IPS-11a (cell line): ENCODE results near the gene ZNF76.

Source experiments
- H3K4me3 ChIP-seq: one replicate; pipeline ENCODE4 v1.5.1; 2013; ENCODE audit warnings: low read depth, low read length, control low read depth

The ZNF76 gene

GRCh38 chr6:35259194-35259947 lies at the start of gene ZNF76:
TSS of gene ZNF76 (plus strand) at chr6:35259735. CDS start at chr6:35281152, 21,417 bp downstream.
- H3K4me3 ChIP-seq: peak within 1 kb of the TSS; percentile 58

GRCh38 chr6:35213298-35213791 lies 46.2 kb upstream of the ZNF76 start:
- H3K4me3 ChIP-seq: peak overlapping the region; percentile 65

- H3K4me3 ChIP-seq: peak within 1 kb of the TSS; percentile 65
Measured at GRCh38 chr6:35213824-35214756, 45.4 kb upstream of the ZNF76 start, which contains the start of gene SCUBE3. TSS of gene SCUBE3 (plus strand) at chr6:35213956. CDS start at chr6:35214419, 463 bp downstream.

DNA sequence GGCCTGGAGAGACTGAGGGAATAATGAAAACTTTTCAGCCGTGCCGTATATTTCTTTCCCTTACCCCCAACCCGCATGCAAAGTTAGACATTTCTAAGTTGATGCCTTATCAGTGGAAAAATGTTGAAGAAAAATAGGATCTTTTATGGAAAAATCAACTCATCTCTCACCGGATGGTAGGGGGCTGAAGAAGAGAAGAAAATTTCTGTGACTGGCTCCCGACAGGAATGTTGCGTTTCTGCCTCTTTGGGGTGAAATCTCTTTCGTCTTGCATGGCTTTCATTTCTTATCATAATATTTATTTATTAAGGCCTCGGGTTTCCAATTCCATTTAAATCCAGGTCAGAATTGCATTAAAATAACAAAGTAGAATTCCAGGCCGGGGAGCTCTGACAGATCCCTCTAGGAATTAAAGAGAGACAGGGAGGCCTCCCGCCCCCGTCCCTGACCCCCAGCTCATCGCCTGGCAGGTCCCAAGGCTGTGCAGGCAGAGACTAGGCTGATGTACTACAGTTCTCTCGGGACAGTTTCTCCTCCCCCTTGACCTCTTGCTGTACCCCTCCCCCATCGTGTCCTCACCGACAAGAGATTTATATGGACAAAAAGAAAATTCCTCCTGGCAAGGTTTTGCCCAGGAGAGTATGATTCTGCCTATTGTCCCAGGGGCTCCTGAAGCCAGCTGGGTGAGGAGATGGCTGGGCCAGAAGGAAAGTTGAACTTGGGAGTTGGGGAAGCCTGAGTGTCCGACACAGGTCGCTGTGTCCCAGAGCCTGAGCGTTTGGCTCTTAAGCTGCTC lies 44.5 kb upstream of the ZNF76 start:
- peak overlapping the region; percentile 65 for H3K4me3 ChIP-seq

GRCh38 chr6:35215665-35216411 lies 43.7 kb upstream of the ZNF76 start:
- H3K4me3 ChIP-seq: no peak overlapping the region

- no peak overlapping the region for H3K4me3 ChIP-seq
Measured at GRCh38 chr6:35216412-35216732, 43.2 kb upstream of the ZNF76 start.

DNA sequence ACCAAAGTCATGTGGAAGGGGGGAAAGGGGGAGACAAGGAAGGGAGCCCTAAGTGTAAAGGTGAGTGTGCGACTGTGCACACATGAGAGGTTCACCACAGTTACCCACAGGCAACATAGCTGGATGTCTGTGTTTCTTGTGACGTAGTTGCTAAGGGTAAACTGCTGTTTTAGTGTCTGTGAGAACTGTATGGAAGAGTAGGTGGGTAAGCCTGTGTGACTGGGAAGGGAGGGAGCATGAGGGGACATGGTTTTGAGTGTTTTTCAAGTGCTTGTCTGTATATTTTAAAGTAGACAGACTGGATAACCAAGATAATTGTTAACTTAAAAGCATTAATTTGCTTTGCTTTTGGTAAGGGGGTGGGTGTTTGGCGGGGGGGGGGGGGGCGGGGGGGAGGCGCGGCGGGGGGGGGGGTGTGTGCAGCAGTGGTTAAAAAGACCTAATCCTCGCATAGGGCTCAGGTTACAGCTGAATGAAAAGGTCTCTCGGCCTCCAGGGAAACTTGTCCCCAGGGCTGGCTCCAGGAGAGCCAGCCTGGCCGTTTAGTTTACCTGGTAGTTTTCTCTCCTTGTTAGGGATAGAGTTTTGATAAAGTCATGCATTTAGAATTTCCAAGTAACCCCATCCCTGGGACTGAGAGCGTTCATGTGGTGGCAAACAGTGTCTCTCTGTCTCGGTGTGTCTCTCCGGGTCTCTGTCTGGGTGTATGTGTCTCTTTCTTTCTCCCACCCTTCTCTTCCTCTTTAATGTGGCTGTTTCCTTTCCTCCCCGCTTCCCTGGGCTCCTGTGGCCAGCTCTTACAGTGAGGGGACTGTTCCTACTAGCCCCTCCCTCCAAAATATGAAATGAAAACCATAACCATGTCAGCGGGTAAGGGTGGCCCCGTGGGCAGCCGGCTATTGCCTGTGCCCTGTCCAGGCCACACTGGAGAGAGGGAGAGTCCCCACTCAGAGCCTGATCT lies 42.4 kb upstream of the ZNF76 start:
- H3K4me3 ChIP-seq: no peak overlapping the region

DNA sequence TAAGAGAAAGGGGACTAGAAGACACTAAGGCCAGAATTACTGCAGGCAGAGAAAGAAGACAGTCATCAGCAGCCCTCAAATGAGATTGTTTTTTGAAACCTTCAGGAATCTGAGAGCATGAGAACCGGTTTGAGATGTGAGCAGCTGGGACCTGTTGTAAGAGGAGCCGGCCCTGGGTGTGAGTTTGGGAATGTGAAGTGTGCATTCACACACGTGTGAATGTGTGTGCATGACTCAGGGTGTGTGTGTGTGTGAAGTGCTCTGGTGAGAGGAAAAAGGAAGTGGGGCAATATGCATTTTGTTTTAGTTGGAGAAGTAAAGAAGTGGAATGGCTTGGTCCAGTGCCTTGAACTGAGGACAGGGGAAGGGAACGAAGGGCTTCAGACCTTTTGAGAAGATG lies 41.5 kb upstream of the ZNF76 start:
- no peak overlapping the region for H3K4me3 ChIP-seq

GRCh38 chr6:35218456-35218855 lies 41.1 kb upstream of the ZNF76 start:
- H3K4me3 ChIP-seq: no peak overlapping the region

DNA sequence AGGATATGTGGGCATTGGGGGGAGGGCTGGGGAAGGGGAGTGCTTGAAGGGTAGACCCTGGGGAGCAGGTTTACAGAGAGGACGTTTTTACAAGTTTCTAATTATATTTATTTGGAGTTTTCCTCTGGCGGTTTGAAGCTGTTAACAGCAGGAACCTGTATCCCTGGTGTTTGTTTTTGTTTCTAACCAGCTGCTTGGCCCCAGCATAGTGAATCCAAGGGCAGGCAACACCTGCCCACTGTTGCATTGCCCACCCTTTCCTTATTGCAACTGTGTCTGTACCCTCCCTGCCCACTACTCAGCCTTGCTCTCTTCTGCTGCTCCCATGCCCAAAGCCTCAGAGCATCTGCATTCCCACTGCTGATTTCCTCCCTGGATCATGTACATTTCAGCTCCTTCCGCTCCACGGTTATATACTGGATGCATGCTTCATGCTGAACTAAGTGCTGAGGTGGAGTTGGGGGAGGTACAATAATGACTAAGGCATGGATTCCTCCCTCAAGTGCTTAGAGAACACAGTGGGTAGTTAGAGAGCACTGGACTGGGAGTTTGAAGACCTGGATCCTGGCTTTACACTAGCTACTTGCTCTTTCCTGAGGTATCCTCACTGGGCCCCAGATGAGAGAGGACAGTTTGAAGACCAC lies 39.7 kb upstream of the ZNF76 start:
- H3K4me3 ChIP-seq: no peak overlapping the region

GRCh38 chr6:35220711-35221110 lies 38.8 kb upstream of the ZNF76 start:
- H3K4me3 ChIP-seq: no peak overlapping the region

- H3K4me3 ChIP-seq: no peak overlapping the region
Measured at GRCh38 chr6:35223396-35223795, 36.1 kb upstream of the ZNF76 start.

- H3K4me3 ChIP-seq: no peak overlapping the region
Measured at GRCh38 chr6:35224720-35225119, 34.8 kb upstream of the ZNF76 start.

DNA sequence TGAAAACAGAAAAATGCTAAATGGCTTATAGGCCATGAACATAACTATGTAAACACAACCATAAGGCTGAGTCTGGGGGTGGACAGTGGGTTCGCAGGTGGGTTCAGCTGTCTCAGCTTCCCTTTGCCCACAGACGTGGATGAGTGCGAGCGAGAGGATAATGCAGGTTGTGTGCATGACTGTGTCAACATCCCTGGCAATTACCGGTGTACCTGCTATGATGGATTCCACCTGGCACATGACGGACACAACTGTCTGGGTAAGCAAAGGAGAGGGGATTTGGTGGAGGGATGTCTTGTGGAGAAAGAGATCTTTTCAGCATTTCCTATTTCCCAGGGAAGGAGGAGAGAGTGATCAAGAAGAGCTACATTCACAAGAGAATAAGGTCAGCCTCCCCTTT lies 31.1 kb upstream of the ZNF76 start:
- no peak overlapping the region for H3K4me3 ChIP-seq

DNA sequence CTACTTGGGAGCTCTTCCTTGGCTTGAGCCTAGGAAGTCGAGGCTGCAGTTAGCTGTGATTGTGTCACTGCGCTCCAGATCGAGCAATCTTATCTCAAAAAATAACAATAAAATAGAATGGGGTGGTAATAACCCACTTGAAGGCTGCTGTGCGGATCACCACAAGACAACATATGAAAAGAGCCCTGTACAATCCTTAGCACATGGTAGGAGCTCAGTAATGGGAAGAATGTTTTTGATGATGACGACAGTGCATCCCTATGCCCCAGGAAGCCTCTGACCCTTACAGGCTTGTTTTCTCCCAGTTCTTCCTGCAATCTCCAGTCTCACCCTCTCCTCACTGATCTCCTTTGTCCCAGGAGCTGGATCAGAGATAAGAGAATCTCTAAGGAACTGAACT lies 30.2 kb upstream of the ZNF76 start:
- H3K4me3 ChIP-seq: no peak overlapping the region

DNA sequence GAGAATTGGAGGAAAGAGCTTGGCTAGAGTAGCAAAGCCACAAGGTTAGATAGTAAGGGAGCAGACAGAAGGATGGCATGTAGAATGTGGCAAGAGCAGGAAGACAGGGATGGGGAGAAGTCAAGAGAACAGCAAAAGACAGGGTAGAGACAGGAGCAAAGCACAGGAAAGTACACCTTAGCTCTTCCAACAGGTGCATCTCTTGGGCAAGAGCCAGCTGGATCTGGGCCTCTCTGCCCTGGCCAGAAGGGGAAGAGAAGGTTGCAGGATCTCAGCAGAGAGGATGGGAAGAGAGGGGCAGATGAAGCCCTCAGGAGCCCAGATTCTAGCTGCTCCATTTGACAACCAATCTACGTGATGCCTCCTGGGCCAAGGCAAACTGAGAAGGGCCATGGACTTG lies 29.0 kb upstream of the ZNF76 start:
- H3K4me3 ChIP-seq: no peak overlapping the region

DNA sequence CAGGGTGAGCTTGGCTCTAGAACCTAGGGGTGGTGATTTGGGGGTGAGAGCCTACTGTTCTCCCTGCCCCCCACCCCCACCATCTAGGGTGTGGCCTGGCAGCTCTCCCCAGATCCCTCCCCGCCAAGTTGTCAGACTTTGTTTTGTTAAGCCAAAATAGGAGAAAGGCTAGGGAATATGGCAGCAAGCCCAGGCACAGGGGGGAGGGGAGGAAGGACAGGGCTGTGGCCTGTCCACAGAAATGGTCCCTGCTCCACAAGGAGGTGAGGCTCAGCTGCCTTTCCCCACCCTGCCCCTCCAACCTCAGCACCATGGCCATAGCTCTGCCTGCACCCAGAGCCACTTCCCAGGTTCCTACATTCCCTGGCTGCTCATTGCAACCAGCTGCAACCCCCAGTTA lies 28.6 kb upstream of the ZNF76 start:
- H3K4me3 ChIP-seq: no peak overlapping the region

- no peak overlapping the region for H3K4me3 ChIP-seq
Measured at GRCh38 chr6:35231563-35231962, 28.0 kb upstream of the ZNF76 start.

DNA sequence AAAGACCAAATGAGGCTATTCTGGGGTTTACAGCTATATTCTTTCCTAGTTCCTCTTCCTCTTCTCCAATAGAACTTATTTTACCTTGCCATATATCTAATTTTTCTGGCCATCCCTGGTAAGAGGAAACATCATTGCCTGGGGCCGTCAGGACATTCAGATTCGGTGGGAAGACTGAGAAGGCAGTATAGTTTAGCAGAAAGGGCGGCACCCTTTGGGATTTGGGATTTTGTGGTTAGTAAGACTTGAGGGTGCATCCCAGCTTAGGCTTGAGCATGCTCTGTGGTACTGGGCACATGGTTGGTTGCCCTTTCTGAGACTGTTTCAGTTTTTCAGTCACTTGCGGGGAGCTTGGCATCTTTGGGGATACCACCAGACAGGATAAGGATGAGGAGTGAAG lies 24.6 kb upstream of the ZNF76 start:
- no peak overlapping the region for H3K4me3 ChIP-seq
